ENCODE results near the gene CAPN2. TPM values are rescaled to one million over a fixed set of nuclear protein-coding genes. Genes with fewer than 3 reads are reported as not detected.

The CAPN2 gene
- total RNA-seq, 4 donors from 2014 or later, result 143 to 276 (median 202) TPM

GRCh38 chr1:223772771-223773160 is 60.4 kb downstream of the CAPN2 start:
- Histone ChIP-seq H3K4me1 (peaks cover 0 to 18% (median 0%) of the 10 kb centered on the region in 4 donors), H3K9me3 (no peaks in the 10 kb centered on the region), H3K4me3 (no peak overlapping the region), H3K27me3 (no peaks in the 10 kb centered on the region), H3K27ac (peak overlapping the region in 1 of 4 donors; percentile 73), H3K36me3 (peaks cover 0 to 87% (median 2%) of the 10 kb centered on the region in 3 donors)
- TF ChIP-seq POLR2A (IDR thresholded peaks at IDR 0.05) (no peak), CTCF (IDR thresholded peaks at IDR 0.05) (no peak)
- no peak for DNase-seq

DNA sequence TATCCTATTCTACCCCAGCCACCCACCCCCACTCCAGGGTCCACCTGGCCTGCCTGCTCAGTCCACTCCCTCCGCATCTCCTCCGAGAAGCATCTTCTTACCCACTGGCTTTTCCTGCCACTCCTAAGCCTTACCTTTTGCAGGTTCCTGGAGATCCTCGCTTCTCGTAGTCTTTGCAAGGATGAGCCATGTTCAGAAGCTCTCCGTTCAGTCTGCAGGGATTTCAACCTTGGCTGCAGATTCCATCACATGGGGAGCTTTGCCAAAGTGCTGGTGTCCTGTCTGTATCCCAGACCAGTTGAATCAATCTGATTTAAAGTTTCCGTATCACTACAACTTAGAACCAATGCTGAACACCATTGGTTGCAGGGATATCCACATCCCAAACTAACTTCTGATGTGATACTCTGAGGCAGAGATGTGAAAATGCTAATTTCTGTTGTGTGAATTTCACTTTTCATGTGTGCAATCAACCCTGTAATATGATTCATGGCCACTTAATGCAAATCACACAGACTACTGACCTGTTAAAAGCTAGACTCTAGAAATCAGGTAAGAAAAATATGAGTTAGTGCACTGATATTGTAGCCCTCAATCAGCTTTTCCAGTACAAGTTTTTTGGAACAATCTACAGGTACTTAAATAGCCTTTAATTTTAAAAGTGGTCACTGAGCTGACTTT is 61.9 kb downstream of the CAPN2 start:
- H3K4me1 ChIP-seq, result peaks cover 0 to 18% (median 0%) of the 10 kb centered on the region in 4 donors

DNA sequence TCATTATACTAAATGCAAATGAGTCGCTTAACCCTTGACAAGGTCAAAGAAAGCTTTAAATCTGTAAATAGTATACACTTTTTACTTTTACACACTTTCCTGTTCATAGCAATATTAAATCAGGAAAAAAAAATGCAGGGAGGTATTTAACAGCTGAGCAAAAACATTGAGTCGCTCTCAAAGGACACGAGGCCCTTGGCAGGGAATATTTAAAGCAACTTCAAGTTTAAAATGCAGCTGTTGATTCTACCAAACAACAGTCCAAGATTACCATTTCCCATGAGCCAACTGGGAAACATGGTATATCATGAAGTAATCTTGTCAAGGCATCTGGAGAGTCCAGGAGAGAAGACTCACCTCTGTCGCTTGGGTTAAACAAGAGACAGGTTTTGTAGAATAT is 62.7 kb downstream of the CAPN2 start:
- H3K4me1 ChIP-seq, result peaks cover 0 to 18% (median 0%) of the 10 kb centered on the region in 4 donors
- no peak for TF ChIP-seq POLR2A (IDR thresholded peaks at IDR 0.05)
- TF ChIP-seq CTCF (IDR thresholded peaks at IDR 0.05), result no peak
- H3K4me3 ChIP-seq, result no peak overlapping the region
- no peak for DNase-seq
- H3K9me3 ChIP-seq, result no peaks in the 10 kb centered on the region
- peak overlapping the region in 1 of 4 donors; percentile 12 for H3K27ac ChIP-seq
- H3K27me3 ChIP-seq, result no peaks in the 10 kb centered on the region
- H3K36me3 ChIP-seq, result peaks cover 0 to 96% (median 0%) of the 10 kb centered on the region in 3 donors

More for the DNA sequence above, 61.9 kb downstream of the CAPN2 start:
- no peaks in the 10 kb centered on the region for H3K27me3 ChIP-seq
- no peak for DNase-seq
- H3K9me3 ChIP-seq, result no peaks in the 10 kb centered on the region
- peaks cover 0 to 96% (median 2%) of the 10 kb centered on the region in 3 donors for H3K36me3 ChIP-seq
- no peak overlapping the region for H3K4me3 ChIP-seq
- no peak overlapping the region for H3K27ac ChIP-seq
- TF ChIP-seq POLR2A (IDR thresholded peaks at IDR 0.05), result no peak
- no peak for TF ChIP-seq CTCF (IDR thresholded peaks at IDR 0.05)

- Histone ChIP-seq H3K4me3 (no peak overlapping the region), H3K36me3 (peaks cover 0 to 96% (median 0%) of the 10 kb centered on the region in 3 donors), H3K27ac (peak overlapping the region in 1 of 4 donors; percentile 12), H3K9me3 (no peaks in the 10 kb centered on the region), H3K27me3 (no peaks in the 10 kb centered on the region), H3K4me1 (peaks cover 0 to 17% (median 0%) of the 10 kb centered on the region in 4 donors)
- TF ChIP-seq CTCF (IDR thresholded peaks at IDR 0.05) (no peak), POLR2A (IDR thresholded peaks at IDR 0.05) (no peak)
- DNase-seq, result no peak
Observed at GRCh38 chr1:223775711-223776074, 63.4 kb downstream of the CAPN2 start.

DNA sequence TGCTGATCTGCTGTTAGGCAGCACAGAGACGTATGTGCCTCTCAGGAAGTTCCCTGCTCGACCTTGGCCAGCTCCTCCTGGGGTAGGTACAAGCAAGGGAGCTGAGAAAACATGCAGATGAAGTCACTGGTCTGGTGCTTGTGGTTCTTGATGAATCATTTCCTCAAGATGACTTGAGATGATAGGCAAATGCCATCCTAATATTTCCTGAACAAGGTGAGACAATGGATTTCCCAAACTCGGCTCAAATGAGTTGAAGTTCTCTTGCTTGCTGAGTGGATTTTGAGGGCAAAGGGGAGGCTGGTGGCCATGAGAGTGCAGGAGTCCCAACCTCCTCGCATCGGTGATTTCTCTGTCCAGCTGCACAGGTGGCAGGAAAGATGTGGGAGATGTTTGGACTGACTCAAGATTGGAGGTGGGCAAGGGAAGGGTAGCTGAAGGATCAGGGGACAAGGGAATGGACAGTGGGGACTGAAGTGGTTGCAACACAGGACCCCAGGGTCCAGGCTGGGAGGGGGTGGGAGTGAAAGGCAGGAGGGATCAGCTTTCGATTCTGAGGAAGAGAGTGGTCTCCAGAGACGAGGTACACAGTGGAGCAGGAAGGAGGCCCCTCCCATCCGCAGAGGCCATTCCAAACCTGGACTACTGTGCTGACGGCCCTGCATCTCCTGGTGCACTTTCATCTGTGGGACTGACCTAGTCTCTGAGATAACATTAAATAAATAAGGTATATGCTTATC is 63.9 kb downstream of the CAPN2 start:
- Histone ChIP-seq H3K4me1 (peaks cover 0 to 12% (median 0%) of the 10 kb centered on the region in 4 donors), H3K4me3 (no peak overlapping the region), H3K36me3 (peaks cover 0 to 91% (median 0%) of the 10 kb centered on the region in 3 donors), H3K27me3 (no peaks in the 10 kb centered on the region), H3K27ac (no peak overlapping the region), H3K9me3 (no peaks in the 10 kb centered on the region)
- TF ChIP-seq POLR2A (IDR thresholded peaks at IDR 0.05), result no peak
- TF ChIP-seq CTCF (IDR thresholded peaks at IDR 0.05), result no peak
- DNase-seq, result no peak

Measured in Peyer's patch (tissue), 4 donors.